NCI-H510A treated with DMSO at 0.1 percent for 48 hours (cell line): Measurements from ENCODE around the gene LSM14B.
"Not testable (repeated sequence)": the region's sequence is repeated elsewhere in the genome, so short reads cannot be mapped to it uniquely, and the experiment has no call there.

Experiments
- DNase-seq: peaks from one replicate; lab custom pipeline; 2025; lab: John Stamatoyannopoulos, UW

LSM14B gene

GRCh38 chr20:62112368-62112767 lies 9.9 kb upstream of the LSM14B start:
- DNase-seq = no peak

- DNase-seq = no peak
Observed at GRCh38 chr20:62114894-62115293, 7.4 kb upstream of the LSM14B start.

GRCh38 chr20:62115800-62116407 lies 6.4 kb upstream of the LSM14B start:
- DNase-seq = not testable (repeated sequence)

GRCh38 chr20:62116558-62117361 lies 5.5 kb upstream of the LSM14B start:
- no peak for DNase-seq

- DNase-seq = no peak
Observed at GRCh38 chr20:62117362-62117646, 5.0 kb upstream of the LSM14B start.

- DNase-seq = no peak
Observed at GRCh38 chr20:62117658-62118057, 4.6 kb upstream of the LSM14B start.

- DNase-seq = no peak
Observed at GRCh38 chr20:62118113-62119043, 3.9 kb upstream of the LSM14B start.

- DNase-seq = no peak
Observed at GRCh38 chr20:62119115-62119514, 3.2 kb upstream of the LSM14B start.

- no peak for DNase-seq
Observed at GRCh38 chr20:62119591-62120364, 2.5 kb upstream of the LSM14B start.

GRCh38 chr20:62120365-62120762 lies 1.9 kb upstream of the LSM14B start:
- no peak for DNase-seq

GRCh38 chr20:62120990-62121775 lies 1.1 kb upstream of the LSM14B start:
- no peak for DNase-seq

- DNase-seq = peak; percentile 51
Observed at GRCh38 chr20:62122654-62123449, 577 bp downstream of the LSM14B start.

- no peak for DNase-seq
Observed at GRCh38 chr20:62123450-62124118, 1.3 kb downstream of the LSM14B start.

GRCh38 chr20:62126141-62126540 lies 3.9 kb downstream of the LSM14B start:
- no peak for DNase-seq

GRCh38 chr20:62127799-62128198 lies 5.5 kb downstream of the LSM14B start:
- DNase-seq = no peak

- DNase-seq = no peak
Observed at GRCh38 chr20:62128502-62128901, 6.2 kb downstream of the LSM14B start.

GRCh38 chr20:62129731-62130531 lies 7.7 kb downstream of the LSM14B start:
- DNase-seq = peak; percentile 54

- no peak for DNase-seq
Observed at GRCh38 chr20:62131560-62132320, 9.5 kb downstream of the LSM14B start.
